ENCODE results near the gene SLC7A6. TPM values are rescaled to one million over a fixed set of nuclear protein-coding genes. Genes with fewer than 3 reads are reported as not detected.

The SLC7A6 gene
- total and polyA plus RNA-seq, 2 of the 13 experiments (the other 11 are each of a cell fraction or from before 2014, with no cell fraction given), result 35.8 to 70.8 TPM

GRCh38 chr16:68328151-68328859, 64.0 kb downstream of the SLC7A6 start (continued):
- TF ChIP-seq POLR2AphosphoS2 (IDR thresholded peaks at IDR 0.05; ENCODE audit: low read depth, low read length) (no peak), TERF1 (CRISPR knock-in tag; IDR thresholded peaks at IDR 0.05) (no peak), HDAC6 (IDR thresholded peaks at IDR 0.05; ENCODE audit: low read depth, low read length) (no peak), ZSCAN21 (CRISPR knock-in tag; IDR thresholded peaks at IDR 0.05; ENCODE audit: borderline replicate concordance) (no peak), GMEB1 (CRISPR knock-in tag; IDR thresholded peaks at IDR 0.05; ENCODE audit: borderline replicate concordance) (no peak), NFIC (IDR thresholded peaks at IDR 0.05; ENCODE audit: low read length) (no peak), AHDC1 (CRISPR knock-in tag; IDR thresholded peaks at IDR 0.05; ENCODE audit: borderline replicate concordance) (no peak), ZNF317 (CRISPR knock-in tag; IDR thresholded peaks at IDR 0.05) (no peak), SMARCE1 (IDR thresholded peaks at IDR 0.05; ENCODE audit: borderline replicate concordance) (no peak), TEAD3 (CRISPR knock-in tag; optimal IDR thresholded peaks at IDR 0.05; ENCODE audit: borderline replicate concordance) (peak; percentile 83), BORCS8-MEF2B (CRISPR knock-in tag; IDR thresholded peaks at IDR 0.05) (no peak), HMG20B (CRISPR knock-in tag; conservative IDR thresholded peaks at IDR 0.05) (0 out of 2 replicates have a peak, but pooled peaks have one; percentile 16), NFAT5 (CRISPR knock-in tag; IDR thresholded peaks at IDR 0.05) (no peak), ZNF713 (CRISPR knock-in tag; IDR thresholded peaks at IDR 0.05) (no peak; the same call in 1 of the 2 replicates), ZNF207 (IDR thresholded peaks at IDR 0.05; ENCODE audit: borderline replicate concordance) (no peak)
